Endothelial cell (in vitro differentiated cells): ENCODE data around the gene SERPINA1. TPM values are rescaled to one million over a fixed set of nuclear protein-coding genes. Genes with fewer than 3 reads are reported as not detected.
"Not testable (repeated sequence)": the region's sequence is repeated elsewhere in the genome, so short reads cannot be mapped to it uniquely, and the experiment has no call there.

Experiments used
- DNase-seq: peaks from one replicate; pipeline ENCODE4 v3.0.0; 2021; ENCODE audit warnings: low spot score
- H3K27ac Mint-ChIP-seq: one replicate; pipeline ENCODE4 v1.8.0; 2021; ENCODE audit warnings: mixed read lengths, inconsistent platforms; ENCODE audit not compliant: unreplicated experiment
- H3K27me3 Mint-ChIP-seq: one replicate; pipeline ENCODE4 v1.8.0; 2021; ENCODE audit warnings: mild to moderate bottlenecking, moderate library complexity, mixed read lengths, inconsistent platforms; ENCODE audit not compliant: unreplicated experiment
- H3K36me3 Mint-ChIP-seq: one replicate; pipeline ENCODE4 v1.8.0; 2021; ENCODE audit warnings: mild to moderate bottlenecking, low read depth, mixed read lengths, inconsistent platforms; ENCODE audit not compliant: unreplicated experiment
- H3K4me1 Mint-ChIP-seq: one replicate; pipeline ENCODE4 v1.8.0; 2021; ENCODE audit warnings: mild to moderate bottlenecking, mixed read lengths, inconsistent platforms; ENCODE audit not compliant: unreplicated experiment
- H3K4me3 Mint-ChIP-seq: one replicate; pipeline ENCODE4 v1.8.0; 2021; ENCODE audit warnings: mild to moderate bottlenecking, mixed read lengths, inconsistent platforms; ENCODE audit not compliant: unreplicated experiment
- H3K9me3 Mint-ChIP-seq: one replicate; pipeline ENCODE4 v1.8.0; 2021; ENCODE audit warnings: mixed read lengths, inconsistent platforms; ENCODE audit not compliant: unreplicated experiment
- total RNA-seq: library from RNA; stranded (reverse); fragmentation: NEBNext Ultra II Directional; extraction: Animal tissue kit (Norgen Biotek cat#: 25700); gene quantifications from one replicate; pipeline ENCODE4 v1.2.1, GENCODE V29; 2021; ENCODE audit not compliant: unreplicated experiment
- TF ChIP-seq, protein P1 (sequence below): fragments of 200-600 bp; sonication (generic); IDR thresholded peaks from one replicate; pipeline ENCODE4 v1.5.0; 2021; ENCODE audit warnings: antibody characterized with exemption; ENCODE audit not compliant: unreplicated experiment

Gene SERPINA1
- total RNA-seq, 1 donor from 2014 or later = not detected

- no peaks in the 10 kb centered on the region for H3K9me3 Mint-ChIP-seq
- no peak overlapping the region for H3K4me3 Mint-ChIP-seq
- no peak overlapping the region for H3K27ac Mint-ChIP-seq
- H3K36me3 Mint-ChIP-seq = no peaks in the 10 kb centered on the region
- H3K27me3 Mint-ChIP-seq = peaks cover 1% of the 10 kb centered on the region
- H3K4me1 Mint-ChIP-seq = no peaks in the 10 kb centered on the region
- DNase-seq = no peak
- TF ChIP-seq, protein P1, sequence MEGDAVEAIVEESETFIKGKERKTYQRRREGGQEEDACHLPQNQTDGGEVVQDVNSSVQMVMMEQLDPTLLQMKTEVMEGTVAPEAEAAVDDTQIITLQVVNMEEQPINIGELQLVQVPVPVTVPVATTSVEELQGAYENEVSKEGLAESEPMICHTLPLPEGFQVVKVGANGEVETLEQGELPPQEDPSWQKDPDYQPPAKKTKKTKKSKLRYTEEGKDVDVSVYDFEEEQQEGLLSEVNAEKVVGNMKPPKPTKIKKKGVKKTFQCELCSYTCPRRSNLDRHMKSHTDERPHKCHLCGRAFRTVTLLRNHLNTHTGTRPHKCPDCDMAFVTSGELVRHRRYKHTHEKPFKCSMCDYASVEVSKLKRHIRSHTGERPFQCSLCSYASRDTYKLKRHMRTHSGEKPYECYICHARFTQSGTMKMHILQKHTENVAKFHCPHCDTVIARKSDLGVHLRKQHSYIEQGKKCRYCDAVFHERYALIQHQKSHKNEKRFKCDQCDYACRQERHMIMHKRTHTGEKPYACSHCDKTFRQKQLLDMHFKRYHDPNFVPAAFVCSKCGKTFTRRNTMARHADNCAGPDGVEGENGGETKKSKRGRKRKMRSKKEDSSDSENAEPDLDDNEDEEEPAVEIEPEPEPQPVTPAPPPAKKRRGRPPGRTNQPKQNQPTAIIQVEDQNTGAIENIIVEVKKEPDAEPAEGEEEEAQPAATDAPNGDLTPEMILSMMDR = no peak
Measured at GRCh38 chr14:94354638-94355185, 33.7 kb downstream of the SERPINA1 start.

- H3K4me1 Mint-ChIP-seq, H3K27me3 Mint-ChIP-seq, H3K4me3 Mint-ChIP-seq, H3K27ac Mint-ChIP-seq, H3K9me3 Mint-ChIP-seq, H3K36me3 Mint-ChIP-seq, DNase-seq: not testable (repeated sequence)
Measured at GRCh38 chr14:94354190-94354589, 34.2 kb downstream of the SERPINA1 start.

GRCh38 chr14:94349276-94349675, 39.1 kb downstream of the SERPINA1 start:
- Mint-ChIP-seq H3K36me3 (no peaks in the 10 kb centered on the region), H3K27me3 (peaks cover 1% of the 10 kb centered on the region)

DNA sequence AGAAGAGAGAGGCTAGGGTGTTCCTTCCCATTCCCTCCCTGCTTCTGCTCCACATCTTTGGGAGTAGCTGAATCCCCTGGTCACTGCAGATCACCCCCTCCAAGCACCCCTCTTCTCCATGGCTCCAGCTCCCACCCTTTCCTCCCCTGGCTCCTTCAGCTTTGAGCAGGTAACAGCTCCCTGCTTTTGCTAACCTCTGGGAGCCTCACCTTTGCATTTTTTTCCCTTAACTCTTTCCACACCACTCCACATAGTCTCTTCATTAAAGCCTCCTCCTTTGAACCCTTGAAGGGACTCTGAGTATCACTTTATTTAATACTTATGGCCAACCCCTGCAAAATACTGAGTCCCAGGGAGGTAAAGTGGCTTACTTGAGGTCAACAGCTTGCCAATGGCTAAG, 39.6 kb downstream of the SERPINA1 start:
- Mint-ChIP-seq H3K27ac (no peak overlapping the region), H3K27me3 (peaks cover 1% of the 10 kb centered on the region), H3K4me1 (no peaks in the 10 kb centered on the region), H3K9me3 (no peaks in the 10 kb centered on the region), H3K4me3 (no peak overlapping the region), H3K36me3 (no peaks in the 10 kb centered on the region)
- no peak for DNase-seq
- TF ChIP-seq, protein P1 = no peak

More at GRCh38 chr14:94349276-94349675, 39.1 kb downstream of the SERPINA1 start:
- no peak overlapping the region for H3K27ac Mint-ChIP-seq
- DNase-seq = no peak
- H3K9me3 Mint-ChIP-seq = no peaks in the 10 kb centered on the region
- H3K4me1 Mint-ChIP-seq = no peaks in the 10 kb centered on the region
- H3K4me3 Mint-ChIP-seq = no peak overlapping the region
- TF ChIP-seq, protein P1 = no peak

- TF ChIP-seq, protein P1 = no peak
- H3K4me1 Mint-ChIP-seq = no peaks in the 10 kb centered on the region
- H3K4me3 Mint-ChIP-seq = no peak overlapping the region
- no peaks in the 10 kb centered on the region for H3K9me3 Mint-ChIP-seq
- no peaks in the 10 kb centered on the region for H3K36me3 Mint-ChIP-seq
- DNase-seq = no peak
- H3K27me3 Mint-ChIP-seq = no peaks in the 10 kb centered on the region
- no peak overlapping the region for H3K27ac Mint-ChIP-seq
Measured at GRCh38 chr14:94346841-94347240, 41.6 kb downstream of the SERPINA1 start.

- not testable (repeated sequence) for H3K9me3 Mint-ChIP-seq, DNase-seq, H3K4me3 Mint-ChIP-seq, H3K27ac Mint-ChIP-seq, H3K27me3 Mint-ChIP-seq, H3K36me3 Mint-ChIP-seq, H3K4me1 Mint-ChIP-seq
Measured at GRCh38 chr14:94346065-94346786, 42.2 kb downstream of the SERPINA1 start.
